Activated CD4-positive, alpha-beta T cell treated with anti-CD3 and anti-CD28 coated beads for 4 hours (primary cell): ENCODE measurements around the gene TBC1D1.
"Not testable (repeated sequence)": the region's sequence is repeated elsewhere in the genome, so short reads cannot be mapped to it uniquely, and the experiment has no call there.

ENCODE experiments used
- DNase-seq, 2 donors: peaks; one replicate each; pipeline ENCODE4 v3.0.0-alpha.2; 2020

Gene TBC1D1

GRCh38 chr4:38020386-38020785 lies 129.5 kb downstream of the TBC1D1 start:
- DNase-seq: no peak

- not testable (repeated sequence) for DNase-seq
Observed at GRCh38 chr4:38020961-38021360, 130.1 kb downstream of the TBC1D1 start.

GRCh38 chr4:38021751-38022150 lies 130.9 kb downstream of the TBC1D1 start:
- no peak for DNase-seq

- no peak for DNase-seq
Observed at GRCh38 chr4:38023347-38024205, 132.7 kb downstream of the TBC1D1 start.

- DNase-seq: no peak
Observed at GRCh38 chr4:38024206-38024509, 133.3 kb downstream of the TBC1D1 start.

- DNase-seq: no peak
Observed at GRCh38 chr4:38025665-38026064, 134.8 kb downstream of the TBC1D1 start.

GRCh38 chr4:38026158-38026740 lies 135.4 kb downstream of the TBC1D1 start:
- DNase-seq: no peak

- no peak for DNase-seq
Observed at GRCh38 chr4:38030023-38030422, 139.1 kb downstream of the TBC1D1 start.

GRCh38 chr4:38034986-38035882 lies 144.3 kb downstream of the TBC1D1 start:
- DNase-seq: peak; percentile 38 to 56

GRCh38 chr4:38036548-38036947 lies 145.7 kb downstream of the TBC1D1 start:
- DNase-seq: no peak

- DNase-seq: no peak
Observed at GRCh38 chr4:38037612-38038011, 146.7 kb downstream of the TBC1D1 start.

GRCh38 chr4:38040619-38041018 lies 149.7 kb downstream of the TBC1D1 start:
- DNase-seq: no peak

- DNase-seq: no peak
Observed at GRCh38 chr4:38044060-38044459, 153.2 kb downstream of the TBC1D1 start.

- DNase-seq: no peak
Observed at GRCh38 chr4:38045289-38045988, 154.6 kb downstream of the TBC1D1 start.

- DNase-seq: no peak
Observed at GRCh38 chr4:38046727-38047489, 156.0 kb downstream of the TBC1D1 start.

- no peak for DNase-seq
Observed at GRCh38 chr4:38049545-38050170, 158.8 kb downstream of the TBC1D1 start.

GRCh38 chr4:38050560-38051350 lies 159.9 kb downstream of the TBC1D1 start:
- no peak for DNase-seq

- DNase-seq: no peak
Observed at GRCh38 chr4:38055566-38055965, 164.7 kb downstream of the TBC1D1 start.

GRCh38 chr4:38056011-38056685 lies 165.3 kb downstream of the TBC1D1 start:
- DNase-seq: no peak

- no peak for DNase-seq
Observed at GRCh38 chr4:38058151-38058550, 167.3 kb downstream of the TBC1D1 start.
